GM12873 (cell line): ENCODE measurements around the gene FBXO28.

ENCODE experiments used
- TF ChIP-seq, protein P1 (sequence below): IDR thresholded peaks from 2 replicates; pipeline ENCODE4 v1.5.1; 2012; ENCODE audit warnings: low read depth, mild to moderate bottlenecking, moderate library complexity, low read length, control low read depth; ENCODE audit not compliant: insufficient read depth; ENCODE audit errors: missing control alignments

FBXO28 gene

DNA sequence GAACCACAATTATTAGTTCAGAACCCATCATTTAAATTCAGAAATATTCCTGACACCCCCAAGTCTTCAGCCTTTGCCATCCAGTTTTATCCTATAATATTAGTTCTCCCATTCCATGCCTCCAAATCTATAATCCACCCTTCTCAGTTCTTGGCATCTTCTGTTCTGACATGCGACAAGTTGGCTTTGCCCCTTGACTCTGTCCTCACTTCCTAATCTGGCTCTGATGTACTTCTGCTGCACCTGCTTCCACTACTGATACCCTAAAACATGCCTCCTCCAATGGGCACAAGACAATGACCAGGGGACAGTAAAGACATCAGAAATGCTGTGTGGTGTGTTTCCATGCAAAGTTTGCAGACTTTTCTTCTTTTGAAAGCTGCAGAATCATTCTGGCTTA, 17.1 kb upstream of the FBXO28 start:
- TF ChIP-seq, protein P1, sequence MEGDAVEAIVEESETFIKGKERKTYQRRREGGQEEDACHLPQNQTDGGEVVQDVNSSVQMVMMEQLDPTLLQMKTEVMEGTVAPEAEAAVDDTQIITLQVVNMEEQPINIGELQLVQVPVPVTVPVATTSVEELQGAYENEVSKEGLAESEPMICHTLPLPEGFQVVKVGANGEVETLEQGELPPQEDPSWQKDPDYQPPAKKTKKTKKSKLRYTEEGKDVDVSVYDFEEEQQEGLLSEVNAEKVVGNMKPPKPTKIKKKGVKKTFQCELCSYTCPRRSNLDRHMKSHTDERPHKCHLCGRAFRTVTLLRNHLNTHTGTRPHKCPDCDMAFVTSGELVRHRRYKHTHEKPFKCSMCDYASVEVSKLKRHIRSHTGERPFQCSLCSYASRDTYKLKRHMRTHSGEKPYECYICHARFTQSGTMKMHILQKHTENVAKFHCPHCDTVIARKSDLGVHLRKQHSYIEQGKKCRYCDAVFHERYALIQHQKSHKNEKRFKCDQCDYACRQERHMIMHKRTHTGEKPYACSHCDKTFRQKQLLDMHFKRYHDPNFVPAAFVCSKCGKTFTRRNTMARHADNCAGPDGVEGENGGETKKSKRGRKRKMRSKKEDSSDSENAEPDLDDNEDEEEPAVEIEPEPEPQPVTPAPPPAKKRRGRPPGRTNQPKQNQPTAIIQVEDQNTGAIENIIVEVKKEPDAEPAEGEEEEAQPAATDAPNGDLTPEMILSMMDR, result no peak

DNA sequence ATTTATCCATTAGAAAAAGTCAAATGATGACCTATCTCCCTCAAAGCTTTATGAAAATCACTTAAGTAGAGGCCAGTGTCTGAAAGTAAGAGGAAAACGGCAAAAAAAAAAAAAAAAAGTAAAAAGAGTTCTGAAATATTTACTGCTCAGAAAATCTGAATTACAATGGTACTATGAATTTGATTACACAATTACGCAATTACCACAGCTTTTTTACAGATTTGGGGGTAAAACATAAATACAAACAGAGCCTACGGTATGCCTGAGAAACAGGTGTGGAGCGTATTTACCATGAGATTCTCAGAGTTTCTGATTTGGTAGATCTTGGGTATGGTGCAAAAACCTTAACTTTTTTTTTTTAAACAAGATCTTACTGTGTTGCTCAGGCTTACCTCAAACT, 15.9 kb upstream of the FBXO28 start:
- TF ChIP-seq, protein P1, result no peak

DNA sequence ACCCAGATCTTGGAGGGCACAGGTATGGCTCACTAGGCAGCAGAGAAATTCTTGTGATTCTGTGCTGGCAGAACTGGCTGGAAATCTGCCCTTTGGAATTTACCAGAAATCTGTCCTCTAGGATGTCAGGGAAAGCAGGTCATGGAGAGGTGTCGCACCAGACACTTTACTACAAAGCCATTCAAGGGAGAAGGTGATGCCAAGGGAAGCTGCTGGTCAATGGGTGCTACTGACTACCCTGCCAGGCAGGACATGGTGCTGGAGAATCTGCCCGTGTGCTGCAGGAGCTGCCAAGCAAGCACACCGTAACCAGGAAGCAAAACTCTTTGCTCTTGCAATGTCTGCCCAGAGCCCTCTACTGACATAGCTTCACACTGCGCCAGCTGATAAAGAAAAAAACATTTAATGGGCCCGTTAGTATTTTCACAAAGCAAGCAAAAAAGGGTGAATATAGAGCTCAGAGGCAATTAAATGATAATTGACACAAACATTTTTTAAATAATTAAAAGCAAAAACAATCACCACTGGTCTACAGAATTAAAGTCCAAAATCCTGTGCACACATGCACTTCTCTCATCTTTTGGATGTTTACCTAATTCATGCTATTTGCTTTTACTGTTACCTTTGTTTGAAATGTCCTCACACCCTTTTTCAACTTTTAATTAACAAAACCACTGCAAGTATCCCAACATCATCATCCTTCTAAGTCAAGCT, 7.2 kb upstream of the FBXO28 start:
- TF ChIP-seq, protein P1, result peak; percentile 62

DNA sequence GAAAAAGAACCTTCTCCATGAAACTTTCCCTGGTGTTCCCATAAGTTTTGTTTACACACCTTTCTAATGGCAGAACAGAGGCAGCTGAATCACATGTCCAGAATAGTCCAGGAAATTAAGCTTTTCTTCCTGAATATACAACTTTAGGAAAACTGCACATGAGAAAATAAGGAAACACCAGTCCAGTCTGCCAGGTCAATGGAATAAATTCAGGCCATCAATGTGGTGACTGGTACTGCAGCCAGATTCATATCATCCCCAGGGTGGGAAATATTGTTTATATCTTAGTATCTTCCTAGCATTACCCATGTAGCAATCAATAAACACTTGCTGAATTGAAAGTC, 6.7 kb upstream of the FBXO28 start:
- TF ChIP-seq, protein P1, result no peak

DNA sequence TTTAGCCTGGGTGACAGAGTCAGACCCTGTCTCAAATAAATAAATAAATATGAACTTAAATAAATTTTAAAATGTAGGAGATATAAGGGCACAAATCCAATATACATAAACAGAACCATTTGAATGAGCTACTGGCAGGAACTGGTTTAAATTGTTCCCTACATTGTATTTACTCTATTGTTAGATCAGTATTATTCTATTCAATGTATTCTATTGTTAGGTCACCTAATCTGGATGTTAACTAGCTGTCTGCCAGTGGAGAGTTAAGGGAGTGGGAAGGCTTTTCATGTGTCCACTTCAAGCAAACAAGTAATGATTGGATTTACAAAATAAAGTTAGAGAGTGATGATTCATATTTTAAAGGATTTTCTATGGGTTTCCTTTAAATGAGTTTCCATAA, 4.9 kb upstream of the FBXO28 start:
- TF ChIP-seq, protein P1, result no peak

DNA sequence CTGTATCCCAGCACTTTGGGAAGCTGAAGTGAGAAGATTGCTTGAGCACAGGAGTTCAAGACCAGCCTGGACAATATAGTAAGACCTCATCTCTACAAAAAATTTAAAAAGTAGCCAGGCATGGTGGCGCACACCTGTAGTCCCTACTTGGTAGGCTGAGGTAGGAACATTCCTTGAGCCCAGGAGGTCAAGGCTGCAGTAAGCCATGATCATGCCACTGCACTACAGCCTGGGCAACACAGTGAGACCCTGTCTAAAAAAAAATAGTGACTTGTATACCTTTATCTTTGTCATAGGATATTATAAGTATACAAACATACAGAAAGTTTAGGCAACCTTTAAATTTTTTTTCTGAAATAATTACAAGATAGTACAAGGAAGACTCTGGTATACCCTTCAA, 3.9 kb upstream of the FBXO28 start:
- TF ChIP-seq, protein P1, result no peak

DNA sequence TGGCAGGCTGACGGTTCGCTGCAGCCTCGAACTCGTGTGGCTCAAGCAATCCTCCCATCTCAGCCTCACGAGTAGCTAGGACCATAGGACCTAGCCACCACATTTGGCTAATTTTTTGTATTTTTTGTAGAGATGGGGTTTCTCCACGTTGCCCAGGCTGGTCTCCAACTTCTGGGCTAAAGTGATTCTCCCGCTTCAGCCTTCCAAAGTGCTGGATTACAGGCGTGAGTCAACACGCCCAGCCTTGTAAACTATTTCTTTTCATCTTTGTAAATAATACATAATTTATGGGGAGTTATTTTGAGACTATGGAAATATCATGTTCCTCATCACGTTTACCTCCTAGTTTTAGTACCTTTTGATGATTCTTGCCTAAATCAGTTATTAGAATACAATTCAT, 906 bp upstream of the FBXO28 start:
- TF ChIP-seq, protein P1, result no peak
